ENCODE data around the gene JAK3.

DNA sequence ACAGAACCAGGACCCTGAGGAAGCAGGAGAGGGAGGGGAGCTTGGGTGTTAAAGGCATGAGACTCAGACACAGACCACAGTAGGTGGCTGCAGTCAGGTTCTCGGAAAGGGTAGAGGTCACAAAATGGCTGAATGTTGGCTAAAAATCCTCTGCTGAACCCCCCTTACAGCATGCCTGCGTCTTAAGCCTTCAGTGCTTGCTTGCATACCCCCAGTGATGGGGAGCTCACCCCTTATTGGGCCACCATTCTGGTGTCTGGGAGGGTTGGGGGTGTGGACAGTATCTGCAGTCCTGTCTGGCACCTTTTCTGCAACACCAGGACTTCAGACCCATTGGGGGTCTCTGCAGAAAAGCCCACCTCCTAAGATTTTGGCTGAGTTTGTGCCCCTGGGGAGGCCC is 67.0 kb downstream of the JAK3 start:
- TF ChIP-seq EZH2 (IDR thresholded peaks at IDR 0.05) (no peak), POLR2AphosphoS5 (IDR thresholded peaks at IDR 0.05; ENCODE audit: borderline replicate concordance, low read depth, low read length) (no peak)

Measured in SK-N-MC (cell line).